Subcutaneous adipose tissue (tissue), 4 donors: ENCODE results near the gene ARID3B. TPM values are rescaled to one million over a fixed set of nuclear protein-coding genes. Genes with fewer than 3 reads are reported as not detected.

Experiments
- CTCF ChIP-seq: fragments of 450-650 bp; IDR thresholded peaks from one replicate; pipeline ENCODE4 v1.5.1; 2016; ENCODE audit warnings: low read depth, mild to moderate bottlenecking, control low read depth, antibody characterized with exemption, moderate library complexity
- total RNA-seq, 4 donors: library from RNA; depleted of rRNA; stranded (reverse); fragments of >200 nt; gene quantifications; one replicate each; pipeline ENCODE4 v1.1.0, GENCODE V29; 2016

Gene ARID3B
- total RNA-seq, result 10 to 100 TPM in 2 of 4 donors, 1 to 10 TPM in 2; 3.7 to 13.6 (median 8.0) TPM

DNA sequence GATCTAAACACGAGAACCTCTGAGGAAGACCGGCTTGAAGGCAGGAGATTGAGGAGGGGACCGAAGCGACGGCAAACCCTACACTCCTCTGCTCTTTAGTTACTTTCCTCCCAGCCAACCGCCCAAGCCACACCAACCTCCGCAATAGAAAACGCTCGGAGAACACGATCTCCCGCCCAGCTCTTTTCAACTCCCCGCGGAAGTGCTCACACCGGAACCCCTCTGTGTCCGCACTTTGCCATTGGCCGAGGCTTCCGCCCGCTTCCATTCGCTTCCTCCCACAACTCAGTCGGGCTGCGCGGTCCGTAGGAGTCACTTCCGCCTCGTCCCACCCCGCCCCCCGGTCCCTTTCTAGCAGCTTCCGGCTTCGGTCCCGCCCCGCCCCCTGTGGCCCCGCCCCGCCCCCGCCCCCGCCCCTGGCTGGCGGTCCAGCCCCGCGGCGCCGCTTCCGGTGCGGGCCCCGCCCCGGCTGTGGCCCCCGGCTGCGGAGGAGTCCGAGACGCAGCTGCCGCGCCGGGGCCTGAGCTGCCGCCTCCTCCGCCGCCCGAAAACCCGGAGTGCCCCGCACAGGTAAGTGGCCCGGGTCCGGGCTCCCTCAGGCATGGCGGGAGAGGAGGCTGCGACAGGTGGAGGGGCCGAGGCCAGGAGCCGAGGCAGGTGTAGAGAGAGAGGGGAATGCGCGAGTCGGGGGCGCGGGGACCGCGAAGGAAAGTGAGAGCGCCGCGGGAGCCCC, at the start of gene ARID3B:
Gene ARID3B, plus strand, starts transcription at position 460 of the 733 bp plus-strand sequence. CDS start 2,717 bp downstream, outside the sequence.
- TF ChIP-seq CTCF, result no peak

DNA sequence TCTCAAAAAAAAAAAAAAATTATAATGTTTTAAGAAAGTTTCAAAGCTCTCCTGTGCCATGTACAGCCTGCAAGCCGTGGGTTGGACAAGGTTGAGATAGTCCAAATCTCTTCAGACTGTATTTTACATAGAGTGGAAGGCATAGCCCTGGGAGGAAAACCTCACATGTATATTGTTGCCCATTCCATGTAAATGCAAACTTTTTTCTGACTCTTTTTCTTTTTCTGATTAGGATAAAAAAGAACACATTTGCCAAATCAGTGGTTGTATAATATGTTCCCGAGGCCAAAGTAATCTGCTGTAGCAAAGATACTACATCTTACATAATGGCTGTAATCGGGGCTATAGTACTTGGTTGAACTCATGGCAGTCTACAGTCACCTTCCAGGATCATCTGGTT, 44.4 kb upstream of the ARID3B start:
- no peak for TF ChIP-seq CTCF

DNA sequence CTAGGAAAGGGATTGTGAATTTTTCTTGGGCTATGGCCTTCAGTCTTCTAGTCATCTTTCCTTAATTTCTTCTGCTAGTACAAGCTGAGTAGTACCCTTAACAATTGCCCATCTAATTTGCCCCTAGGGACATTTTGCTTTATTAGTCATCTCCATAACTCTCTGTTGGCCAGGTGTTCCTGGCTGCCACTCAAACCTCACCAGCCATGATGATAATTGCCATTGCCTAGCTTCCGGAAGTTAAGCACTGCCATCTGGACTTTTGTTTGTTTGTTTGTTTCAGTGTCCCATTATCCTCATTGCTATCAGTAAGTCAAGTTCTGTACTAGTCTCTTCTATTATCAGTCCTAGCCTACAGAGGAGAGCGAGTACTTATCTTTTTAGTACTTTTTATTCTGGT, 43.4 kb upstream of the ARID3B start:
- no peak for TF ChIP-seq CTCF

DNA sequence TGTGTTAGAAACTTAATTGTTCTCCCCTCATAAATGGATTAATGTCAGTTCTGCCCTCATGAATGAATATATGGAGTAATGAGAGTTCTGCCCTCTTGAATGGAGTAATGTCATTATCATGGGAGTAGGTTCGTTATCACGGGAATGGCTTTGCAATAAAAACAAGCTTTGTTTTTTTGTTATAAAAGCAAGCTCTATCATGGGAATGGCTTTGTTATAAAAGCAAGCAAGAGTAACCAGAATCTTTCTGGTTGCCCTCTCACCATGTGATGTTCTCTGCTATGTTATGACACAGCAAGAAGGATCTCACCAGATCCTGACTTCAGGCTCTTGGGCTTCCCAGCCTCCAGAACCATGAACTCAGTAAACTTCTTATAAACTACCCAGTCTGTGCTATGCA, 41.7 kb upstream of the ARID3B start:
- TF ChIP-seq CTCF, result no peak

DNA sequence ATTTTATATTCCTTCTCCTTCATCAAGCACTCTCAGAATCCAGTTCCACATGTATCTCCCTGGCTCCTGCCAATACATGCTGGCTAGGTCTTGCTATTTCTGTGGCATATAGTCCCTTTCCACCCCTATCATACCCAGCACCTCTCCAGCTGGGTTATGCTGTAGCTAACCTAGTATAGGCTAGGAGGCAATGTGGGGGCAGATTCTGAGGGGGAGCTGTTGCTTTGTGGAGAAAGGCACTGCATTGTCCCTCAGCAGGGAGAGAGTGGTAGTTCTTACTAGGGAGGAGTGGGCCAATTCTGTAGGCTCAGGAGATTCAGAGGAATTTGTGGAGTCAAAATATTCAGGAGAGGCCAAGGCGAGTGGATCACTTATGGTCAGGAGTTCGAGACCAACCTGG, 40.6 kb upstream of the ARID3B start:
- TF ChIP-seq CTCF, result no peak

DNA sequence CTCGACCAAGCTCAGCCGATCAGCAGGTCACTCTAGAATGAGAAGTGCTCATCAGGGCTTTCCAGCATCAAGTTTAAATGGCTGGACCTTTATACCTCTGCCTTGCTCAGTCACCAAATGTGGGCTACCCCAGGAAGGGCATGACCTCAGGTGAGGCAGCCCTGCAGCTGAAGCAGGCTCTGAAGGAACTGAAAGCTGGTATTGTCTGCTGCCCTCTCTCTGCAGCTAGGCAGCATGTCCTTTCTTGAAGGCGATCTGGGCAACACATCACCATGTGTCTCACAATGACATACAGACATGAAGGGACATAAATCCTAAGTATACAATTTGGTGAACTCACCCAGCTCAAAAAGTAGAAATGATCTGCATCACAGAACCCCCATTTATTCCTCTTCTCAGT, 38.7 kb upstream of the ARID3B start:
- TF ChIP-seq CTCF, result no peak

- no peak for TF ChIP-seq CTCF
These were observed 36.6 kb upstream of the ARID3B start for GRCh38 chr15:74504418-74504817.
